NCI-H1092 treated with DMSO at 0.1 percent for 48 hours (cell line): ENCODE measurements around the gene MT1A.

ENCODE experiments used
- DNase-seq: peaks from one replicate; lab custom pipeline; 2025; lab: John Stamatoyannopoulos, UW

Gene MT1A

DNA sequence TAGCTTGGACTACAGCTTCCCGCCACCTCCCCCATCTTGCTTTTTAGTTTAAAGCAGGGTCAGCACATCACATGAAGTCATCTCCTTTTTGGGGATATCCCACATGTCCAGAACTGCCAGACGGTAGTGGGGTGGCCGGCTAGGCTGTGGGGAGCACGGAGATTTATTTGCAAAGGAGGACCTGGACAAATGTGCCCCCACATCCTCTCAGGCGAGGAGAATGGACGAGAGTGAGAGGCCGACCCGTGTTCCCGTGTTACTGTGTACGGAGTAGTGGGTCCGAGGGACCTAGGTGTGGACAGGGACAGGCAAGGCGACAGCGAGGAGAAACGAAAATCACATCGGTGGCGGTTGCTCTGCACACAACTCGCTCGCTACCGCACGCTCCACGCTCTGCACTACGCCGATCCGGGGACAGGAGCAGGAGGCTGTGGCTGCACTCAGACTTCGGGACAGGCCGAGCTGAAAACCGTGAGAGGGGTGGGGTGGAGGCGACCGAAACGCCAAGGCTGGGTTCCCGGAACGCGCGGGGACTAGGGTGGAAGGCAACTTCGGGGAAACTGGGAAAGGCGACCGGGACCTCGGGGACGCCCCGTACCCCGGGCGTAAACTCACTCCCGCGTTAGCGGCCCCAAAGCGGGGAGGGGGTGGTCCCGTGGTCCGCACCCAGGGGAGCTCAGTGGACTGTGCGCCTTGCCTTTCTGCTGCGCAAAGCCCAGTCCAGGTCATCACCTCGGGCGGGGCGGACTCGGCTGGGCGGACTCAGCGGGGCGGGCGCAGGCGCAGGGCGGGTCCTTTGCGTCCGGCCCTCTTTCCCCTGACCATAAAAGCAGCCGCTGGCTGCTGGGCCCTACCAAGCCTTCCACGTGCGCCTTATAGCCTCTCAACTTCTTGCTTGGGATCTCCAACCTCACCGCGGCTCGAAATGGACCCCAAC is at the start of gene MT1A:
TSS of gene MT1A (plus strand) at position 853 of the 937 bp plus-strand sequence. CDS start at position 926, 73 bp downstream.
- no peak for DNase-seq

- DNase-seq, result no peak
These were observed 49.7 kb upstream of the MT1A start for GRCh38 chr16:56588781-56589140.

- DNase-seq, result peak; percentile 73
These were observed 49.1 kb upstream of the MT1A start, which contains the start of gene MT3 for GRCh38 chr16:56589141-56590039. TSS of gene MT3 (plus strand) at chr16:56589528. CDS start at chr16:56589591, 63 bp downstream.

GRCh38 chr16:56591377-56592060 is 46.9 kb upstream of the MT1A start:
- DNase-seq, result no peak

DNA sequence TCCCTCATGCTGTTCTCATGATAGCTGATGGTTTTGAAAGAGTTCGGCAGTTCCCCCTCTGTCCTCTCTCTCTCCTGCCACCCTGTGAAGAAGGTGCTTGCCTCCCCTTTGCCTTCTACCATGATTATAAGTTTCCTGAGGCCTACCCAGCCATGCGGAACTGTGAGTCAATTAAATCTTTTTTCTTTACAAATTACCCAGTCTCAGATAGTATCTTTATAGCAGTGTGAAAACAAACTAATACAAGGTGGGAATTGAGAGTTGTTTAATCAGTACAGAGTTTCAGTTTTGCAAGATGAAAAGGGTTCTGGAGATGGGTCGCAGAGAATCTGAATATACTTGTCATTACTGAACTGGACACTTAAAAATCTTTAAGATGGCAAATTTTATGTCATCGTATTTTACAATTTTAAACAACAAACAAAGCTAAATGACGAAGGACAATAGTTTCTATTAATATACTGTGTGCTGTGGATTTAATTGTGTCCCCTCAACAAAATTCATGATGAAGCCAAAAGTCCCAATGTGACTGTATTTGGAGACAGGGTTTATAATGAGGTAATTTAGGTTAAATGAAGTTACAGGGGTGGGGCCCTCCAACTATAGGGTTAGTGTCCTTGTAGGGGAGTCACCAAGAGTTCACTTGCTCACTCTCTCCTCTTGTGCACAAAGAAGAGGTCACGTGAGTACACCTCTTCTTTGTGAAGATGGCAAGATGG is 44.7 kb upstream of the MT1A start:
- no peak for DNase-seq

GRCh38 chr16:56594292-56594619 is 44.2 kb upstream of the MT1A start:
- DNase-seq, result no peak

DNA sequence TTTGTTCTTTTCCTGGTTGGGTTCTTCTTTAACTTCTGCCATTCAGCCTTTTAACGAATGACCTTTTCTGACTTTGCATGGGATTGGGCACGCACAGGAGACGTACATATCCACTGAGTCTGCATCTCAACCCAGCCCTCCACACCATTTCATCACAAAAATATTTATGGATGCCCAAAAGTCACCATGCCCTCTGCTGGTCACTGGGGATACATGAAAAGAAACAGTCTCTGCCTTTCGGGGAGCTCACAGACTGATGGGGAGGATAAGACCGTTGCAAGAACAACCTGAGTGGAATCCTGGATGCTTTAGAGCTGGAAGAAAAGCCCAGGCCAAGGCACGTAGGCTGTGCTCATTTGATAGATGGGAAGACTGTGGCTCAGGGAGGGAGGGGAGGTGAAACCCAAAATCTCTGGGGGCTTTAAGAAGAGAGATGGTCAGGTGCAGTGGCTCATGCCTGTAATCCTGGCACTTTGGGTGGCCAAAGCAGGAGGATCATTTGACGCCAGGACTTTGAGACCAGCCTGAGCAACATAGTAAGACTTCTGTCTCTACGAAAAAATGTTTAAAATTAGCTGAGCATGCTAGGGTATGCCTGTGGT is 38.0 kb upstream of the MT1A start:
- DNase-seq, result peak; percentile 25

- DNase-seq, result no peak
These were observed 37.1 kb upstream of the MT1A start for GRCh38 chr16:56601325-56601724.

GRCh38 chr16:56603589-56603988 is 34.9 kb upstream of the MT1A start:
- DNase-seq, result no peak

- no peak for DNase-seq
These were observed 33.5 kb upstream of the MT1A start for GRCh38 chr16:56604966-56605365.

- DNase-seq, result no peak
These were observed 33.0 kb upstream of the MT1A start for GRCh38 chr16:56605475-56605874.

DNA sequence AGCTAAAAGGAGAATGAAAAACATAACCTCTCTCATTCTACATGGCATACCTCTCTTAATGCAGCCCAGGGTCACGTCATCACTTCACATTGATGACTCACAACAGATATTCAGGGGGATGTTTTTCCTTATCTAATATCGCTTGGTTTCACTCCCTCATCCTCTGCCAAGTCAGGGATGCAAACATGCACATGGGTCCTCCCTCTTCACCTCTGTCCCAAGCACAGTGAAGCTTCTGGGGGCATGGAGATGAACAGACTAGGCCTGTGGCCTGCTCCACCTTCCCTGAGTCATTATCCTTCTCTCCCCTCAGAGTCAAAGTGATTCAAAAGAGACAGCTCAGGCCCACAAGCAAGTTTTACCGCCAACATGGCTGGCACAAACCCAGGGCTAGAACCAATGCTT is 32.4 kb upstream of the MT1A start:
- DNase-seq, result no peak

GRCh38 chr16:56606476-56607108 is 31.9 kb upstream of the MT1A start:
- DNase-seq, result peak; percentile 56

DNA sequence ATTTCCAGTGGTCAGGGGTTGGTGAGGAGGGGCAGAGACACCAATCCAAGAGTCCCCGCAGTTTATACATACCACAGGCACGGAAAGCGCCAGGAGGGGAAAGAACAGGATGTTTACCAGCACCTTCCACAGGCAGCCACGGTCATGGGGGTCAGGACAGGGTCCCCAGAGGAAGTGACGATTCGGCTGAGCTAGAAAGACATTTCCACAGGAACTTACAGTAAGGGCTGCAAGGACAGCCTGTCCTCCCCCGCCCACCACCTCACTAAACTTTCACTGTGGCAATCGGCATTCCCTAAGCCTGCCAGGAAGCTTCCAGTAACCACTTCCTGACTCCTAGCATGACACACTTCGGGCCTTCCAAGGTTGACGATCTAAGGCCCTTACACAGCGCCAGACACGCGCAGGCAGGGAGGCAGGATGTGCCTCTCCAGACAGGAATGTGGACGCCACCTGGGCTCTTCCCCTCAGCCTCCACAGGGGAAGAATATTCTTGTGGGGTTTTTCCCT is 31.3 kb upstream of the MT1A start:
- no peak for DNase-seq

DNA sequence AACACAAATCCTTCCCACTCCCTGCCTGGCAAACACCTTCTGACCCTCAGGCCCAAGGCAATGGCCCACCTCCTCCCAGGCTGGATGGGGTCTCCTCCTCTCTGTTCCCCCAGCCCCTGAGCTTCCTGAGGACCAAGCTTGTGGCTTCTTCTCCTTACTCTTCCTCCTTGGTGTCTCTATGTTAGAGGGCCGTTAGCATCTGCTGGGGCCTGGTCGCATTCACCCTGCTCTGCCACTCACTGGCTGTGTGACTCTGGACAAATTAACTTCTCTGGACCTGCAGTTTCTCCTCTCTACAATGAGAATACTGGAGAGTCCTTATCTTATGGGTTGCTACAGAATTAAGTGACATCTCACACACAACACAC is 30.8 kb upstream of the MT1A start:
- no peak for DNase-seq

DNA sequence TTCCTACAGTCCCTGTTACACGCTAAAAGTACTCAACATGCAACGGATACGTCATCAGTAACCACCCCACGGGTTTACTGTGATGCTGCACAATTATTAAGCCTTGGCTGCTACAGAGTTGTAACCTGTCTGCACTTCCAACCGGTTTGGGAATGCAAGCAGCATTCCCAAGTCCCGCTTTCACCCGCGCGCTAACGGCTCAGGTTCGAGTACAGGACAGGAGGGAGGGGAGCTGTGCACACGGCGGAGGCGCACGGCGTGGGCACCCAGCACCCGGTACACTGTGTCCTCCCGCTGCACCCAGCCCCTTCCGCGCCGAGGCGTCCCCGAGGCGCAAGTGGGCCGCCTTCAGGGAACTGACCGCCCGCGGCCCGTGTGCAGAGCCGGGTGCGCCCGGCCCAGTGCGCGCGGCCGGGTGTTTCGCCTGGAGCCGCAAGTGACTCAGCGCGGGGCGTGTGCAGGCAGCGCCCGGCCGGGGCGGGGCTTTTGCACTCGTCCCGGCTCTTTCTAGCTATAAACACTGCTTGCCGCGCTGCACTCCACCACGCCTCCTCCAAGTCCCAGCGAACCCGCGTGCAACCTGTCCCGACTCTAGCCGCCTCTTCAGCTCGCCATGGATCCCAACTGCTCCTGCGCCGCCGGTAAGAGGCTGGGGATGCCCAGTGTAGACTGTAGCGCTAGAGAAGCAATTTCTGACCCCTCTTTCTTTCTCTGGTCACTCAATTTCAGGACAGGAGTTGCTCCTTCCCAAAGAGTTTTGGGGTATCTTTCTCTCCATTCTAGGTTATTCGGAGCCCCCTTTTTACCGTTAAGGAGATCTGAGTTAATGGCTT is 30.2 kb upstream of the MT1A start, which contains the start of gene MT2A:
TSS of gene MT2A (plus strand) at position 542 of the 833 bp plus-strand sequence. CDS start at position 614, 72 bp downstream.
- peak; percentile 18 for DNase-seq

DNA sequence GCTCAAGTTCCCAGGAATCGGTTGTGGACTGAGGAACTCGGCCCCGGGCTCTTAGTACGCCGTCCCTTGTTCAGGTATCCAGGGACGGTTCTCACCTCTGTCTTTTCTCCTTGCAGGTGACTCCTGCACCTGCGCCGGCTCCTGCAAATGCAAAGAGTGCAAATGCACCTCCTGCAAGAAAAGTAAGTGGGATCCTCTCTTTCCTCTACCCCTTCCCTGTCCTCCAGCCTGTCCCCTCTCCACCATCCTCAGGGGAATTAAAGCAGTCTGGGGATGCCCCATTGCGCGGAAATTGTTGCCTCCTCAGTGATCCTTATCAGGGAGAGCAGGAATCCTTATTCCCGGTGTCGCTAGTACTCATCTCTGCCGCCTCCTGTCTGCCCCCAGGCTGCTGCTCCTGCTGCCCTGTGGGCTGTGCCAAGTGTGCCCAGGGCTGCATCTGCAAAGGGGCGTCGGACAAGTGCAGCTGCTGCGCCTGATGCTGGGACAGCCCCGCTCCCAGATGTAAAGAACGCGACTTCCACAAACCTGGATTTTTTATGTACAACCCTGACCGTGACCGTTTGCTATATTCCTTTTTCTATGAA is 29.5 kb upstream of the MT1A start:
- no peak for DNase-seq

DNA sequence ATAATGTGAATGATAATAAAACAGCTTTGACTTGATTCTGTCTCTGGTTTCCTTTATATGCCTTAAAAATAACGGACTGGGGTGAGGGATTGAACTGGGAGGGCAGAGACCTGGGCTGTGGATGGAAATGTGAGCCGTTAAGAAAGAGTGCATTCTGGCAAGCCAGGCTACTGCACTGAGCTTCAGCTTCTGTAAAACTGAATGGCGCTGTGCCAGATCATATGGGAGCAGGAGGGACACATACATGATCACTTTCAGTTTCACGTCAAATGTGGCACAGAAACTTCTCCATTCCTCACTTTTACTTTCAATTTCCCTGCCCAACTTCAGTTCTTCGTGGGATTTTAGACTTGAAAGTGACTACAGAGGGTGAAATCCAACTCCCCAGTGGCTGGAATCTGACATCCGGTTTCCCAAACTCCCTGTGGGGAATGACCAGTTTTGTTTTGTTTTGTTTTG is 29.0 kb upstream of the MT1A start:
- peak; percentile 55 for DNase-seq

DNA sequence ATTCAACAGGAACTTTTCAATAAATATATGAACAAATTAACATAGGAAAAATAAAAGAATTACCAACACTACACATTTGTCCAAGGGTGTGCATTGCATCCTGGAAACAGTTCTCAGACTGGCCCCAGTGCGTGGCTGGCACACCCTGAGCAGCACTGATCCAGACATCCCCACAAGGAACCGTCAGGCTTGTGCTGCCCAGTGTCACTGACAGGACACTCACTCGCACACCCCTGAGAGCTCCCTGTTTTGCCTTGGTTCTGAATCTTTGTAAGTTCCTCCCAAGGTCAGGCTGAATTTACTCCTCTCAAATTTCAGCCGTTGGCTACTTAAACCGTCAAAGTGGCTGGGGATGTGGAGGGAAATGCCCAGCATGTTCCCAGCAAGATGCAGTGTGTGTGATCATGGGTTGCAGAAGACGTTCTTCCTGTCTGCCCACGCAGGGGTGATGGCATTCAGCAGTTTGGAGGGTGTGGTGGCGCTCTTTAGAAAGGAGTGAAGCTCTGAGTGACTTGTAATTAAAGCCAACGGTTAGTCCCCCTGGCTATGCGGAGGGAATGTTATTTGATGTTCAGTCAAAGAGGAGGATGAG is 28.4 kb upstream of the MT1A start:
- DNase-seq, result no peak
